Neural cell (in vitro differentiated cells): ENCODE measurements around the gene CHRNB4. TPM values are rescaled to one million over a fixed set of nuclear protein-coding genes. Genes with fewer than 3 reads are reported as not detected.
"Not testable (repeated sequence)": the region's sequence is repeated elsewhere in the genome, so short reads cannot be mapped to it uniquely, and the experiment has no call there.

ENCODE experiments used
- H2AFZ ChIP-seq: fragments of 200-600, 300-800 bp; sonication (generic), shearing (Covaris generic); 2 replicates; pipeline ENCODE4 v1.6.0; 2014; ENCODE audit warnings: low read depth, mild to moderate bottlenecking, antibody characterized with exemption, low read length, moderate library complexity
- H3F3A ChIP-seq: fragments of 200-600 bp; shearing (Covaris generic); 2 replicates; pipeline ENCODE4 v1.6.1; 2016; ENCODE audit warnings: mild to moderate bottlenecking, moderate library complexity, mixed read lengths, antibody characterized with exemption, low read length; ENCODE audit not compliant: insufficient read depth, poor library complexity, severe bottlenecking
- H3K27ac ChIP-seq: fragments of 200-600, 300-800 bp; sonication (generic), shearing (Covaris generic); 2 replicates; pipeline ENCODE4 v1.5.1; 2014; ENCODE audit warnings: mild to moderate bottlenecking, low read length, moderate library complexity
- H3K27me3 ChIP-seq: fragments of 300-800, 200-600 bp; sonication (generic), shearing (Covaris generic); 2 replicates; pipeline ENCODE4 v1.6.0; 2014; ENCODE audit warnings: mild to moderate bottlenecking, low read depth, low read length, moderate library complexity; ENCODE audit not compliant: insufficient read depth
- H3K36me3 ChIP-seq: fragments of 300-800, 200-600 bp; sonication (generic), shearing (Covaris generic); 2 replicates; pipeline ENCODE4 v1.5.1; 2014; ENCODE audit warnings: mild to moderate bottlenecking, antibody characterized with exemption, low read length, moderate library complexity; ENCODE audit not compliant: insufficient read depth
- H3K4me2 ChIP-seq: fragments of 300-800, 200-600 bp; sonication (generic), shearing (Covaris generic); 2 replicates; pipeline ENCODE4 v1.6.0; 2014; ENCODE audit warnings: mild to moderate bottlenecking, low read length
- H3K4me3 ChIP-seq: fragments of 300-800, 200-600 bp; sonication (generic), shearing (Covaris generic); 2 replicates; pipeline ENCODE4 v1.5.1; 2014; ENCODE audit warnings: mild to moderate bottlenecking, low read length, moderate library complexity
- H3K79me2 ChIP-seq: fragments of 200-600 bp; shearing (Covaris generic); replicated peaks from 2 replicates; pipeline ENCODE4 v1.6.0; 2014; ENCODE audit warnings: mild to moderate bottlenecking, low read length, moderate library complexity; ENCODE audit not compliant: insufficient read depth
- H3K9ac ChIP-seq: fragments of 300-800, 200-600 bp; sonication (generic), shearing (Covaris generic); 2 replicates; pipeline ENCODE4 v1.6.1; 2016; ENCODE audit warnings: mild to moderate bottlenecking, low read length, mixed read lengths
- H3K9me2 ChIP-seq: fragments of 200-600 bp; shearing (Covaris generic); 2 replicates; pipeline ENCODE4 v1.6.1; 2016; ENCODE audit warnings: mild to moderate bottlenecking, low read length, mixed read lengths; ENCODE audit not compliant: insufficient read depth
- H3K9me3 ChIP-seq: fragments of 200-600, 300-800 bp; sonication (generic), shearing (Covaris generic); 2 replicates; pipeline ENCODE4 v1.6.1; 2016; ENCODE audit warnings: mild to moderate bottlenecking, mixed run types, low read length, moderate library complexity, mixed read lengths
- H4K20me1 ChIP-seq: fragments of 200-600 bp; shearing (Covaris generic); 2 replicates; pipeline ENCODE4 v1.6.1; 2016; ENCODE audit warnings: mild to moderate bottlenecking, mixed run types; ENCODE audit not compliant: insufficient read depth
- CTCF ChIP-seq: fragments of 450-650 bp; IDR thresholded peaks from 2 replicates; pipeline ENCODE4 v1.5.1; 2014; ENCODE audit warnings: antibody characterized with exemption, mild to moderate bottlenecking, moderate library complexity; ENCODE audit not compliant: poor library complexity, severe bottlenecking
- EP300 ChIP-seq: fragments of 450-650 bp; conservative IDR thresholded peaks from 2 replicates; pipeline ENCODE4 v1.6.1; 2014; ENCODE audit warnings: antibody characterized with exemption, mild to moderate bottlenecking, moderate library complexity; ENCODE audit not compliant: poor library complexity, severe bottlenecking
- EZH2 ChIP-seq: fragments of 200-600, 300-800 bp; shearing (Covaris generic), sonication (generic); IDR thresholded peaks from 2 replicates; pipeline ENCODE4 v1.6.1; 2014; ENCODE audit warnings: antibody characterized with exemption, low read length, borderline replicate concordance, mild to moderate bottlenecking; ENCODE audit not compliant: insufficient read depth, poor library complexity, severe bottlenecking
- MXI1 ChIP-seq: fragments of 450-650 bp; conservative IDR thresholded peaks from 2 replicates; pipeline ENCODE4 v1.6.1; 2014; ENCODE audit warnings: antibody characterized with exemption, mild to moderate bottlenecking; ENCODE audit not compliant: poor library complexity, severe bottlenecking
- POLR2AphosphoS5 ChIP-seq: IDR thresholded peaks from 2 replicates; pipeline ENCODE4 v1.6.1; 2012
- RAD21 ChIP-seq: fragments of 450-650 bp; conservative IDR thresholded peaks from 2 replicates; pipeline ENCODE4 v1.6.1; 2014; ENCODE audit warnings: antibody characterized with exemption, mild to moderate bottlenecking, moderate library complexity
- REST ChIP-seq: IDR thresholded peaks from 2 replicates; pipeline ENCODE4 v1.6.1; 2012; ENCODE audit warnings: borderline replicate concordance
- SMC3 ChIP-seq: fragments of 450-650 bp; conservative IDR thresholded peaks from 2 replicates; pipeline ENCODE4 v1.6.1; 2014; ENCODE audit warnings: antibody characterized with exemption, mild to moderate bottlenecking, moderate library complexity; ENCODE audit not compliant: poor library complexity
- TAF1 ChIP-seq: IDR thresholded peaks from 2 replicates; pipeline ENCODE4 v1.6.1; 2012; ENCODE audit warnings: low read depth
- polyA plus RNA-seq: library from polyadenylated mRNA; depleted of rRNA; stranded (reverse); fragments of >200 nt; gene quantifications from 2 replicates; pipeline ENCODE4 v1.2.3, GENCODE V29; 2014

CHRNB4 gene
- polyA plus RNA-seq, 1 donor from 2014 or later, result not detected

DNA sequence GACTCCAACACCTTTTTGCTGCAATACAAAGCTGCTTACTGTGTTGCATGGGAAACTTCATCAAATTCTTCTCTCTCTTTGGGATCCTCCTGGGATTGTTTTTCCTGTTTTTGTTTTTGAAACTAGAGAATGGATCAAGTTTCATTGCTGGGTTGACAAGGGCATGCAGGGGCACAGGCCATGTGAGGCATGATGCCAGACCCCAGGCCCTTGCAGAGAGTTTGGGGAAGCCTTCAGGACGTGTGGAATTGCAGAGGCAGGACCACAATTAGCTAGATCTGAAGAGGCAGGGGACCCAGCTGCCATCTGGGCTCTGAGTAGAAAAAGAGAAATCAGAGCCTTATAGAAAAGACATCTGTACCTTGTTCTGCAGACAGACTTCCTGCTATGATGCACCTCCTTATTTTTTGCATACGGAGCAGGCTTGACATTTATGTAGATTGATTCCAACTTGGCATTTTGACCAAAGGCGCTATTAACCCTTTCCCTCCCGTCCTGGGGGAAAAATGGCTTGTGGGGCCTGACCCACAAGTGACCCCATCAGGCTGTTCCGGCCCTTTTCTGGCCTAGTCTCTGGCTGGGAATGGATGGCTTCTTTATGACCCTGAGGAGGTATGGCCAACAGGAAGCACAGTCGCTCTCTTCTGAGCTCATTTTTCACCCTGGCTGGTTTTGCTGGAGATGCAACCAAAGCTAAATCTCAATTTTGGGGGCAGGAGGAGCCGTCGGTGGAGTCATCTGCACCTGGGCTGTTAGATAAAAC is 44.3 kb upstream of the CHRNB4 start:
- Histone ChIP-seq H3K9me2 (no peaks in the 10 kb centered on the region), H4K20me1 (no peaks in the 10 kb centered on the region), H3K27me3 (no peaks in the 10 kb centered on the region), H3K79me2 (no peaks in the 10 kb centered on the region), H3K9ac (no peak overlapping the region), H3K4me2 (no peak overlapping the region), H3K27ac (no peak overlapping the region), H3K9me3 (no peaks in the 10 kb centered on the region), H3F3A (no peaks in the 10 kb centered on the region), H2AFZ (no peak overlapping the region), H3K36me3 (no peaks in the 10 kb centered on the region), H3K4me3 (no peak overlapping the region)
- TF ChIP-seq REST (no peak), EP300 (no peak), TAF1 (no peak), SMC3 (no peak), POLR2AphosphoS5 (no peak), CTCF (no peak), MXI1 (no peak)

- H3K9me2 ChIP-seq, result no peaks in the 10 kb centered on the region
- H3K4me2 ChIP-seq, result no peak overlapping the region
- no peaks in the 10 kb centered on the region for H3K36me3 ChIP-seq
- H3K9me3 ChIP-seq, result no peaks in the 10 kb centered on the region
- no peaks in the 10 kb centered on the region for H4K20me1 ChIP-seq
- H3F3A ChIP-seq, result no peaks in the 10 kb centered on the region
- H3K4me3 ChIP-seq, result no peak overlapping the region
- H3K9ac ChIP-seq, result no peak overlapping the region
- H3K79me2 ChIP-seq, result no peaks in the 10 kb centered on the region
- no peak overlapping the region for H3K27ac ChIP-seq
- no peak for TF ChIP-seq REST
- no peak for TF ChIP-seq CTCF
- TF ChIP-seq EP300, result no peak
- TF ChIP-seq EZH2, result no peak
- TF ChIP-seq MXI1, result no peak
- TF ChIP-seq POLR2AphosphoS5, result no peak
- TF ChIP-seq TAF1, result no peak
- no peak for TF ChIP-seq SMC3
- TF ChIP-seq RAD21, result no peak
- no peak overlapping the region for H2AFZ ChIP-seq
- no peaks in the 10 kb centered on the region for H3K27me3 ChIP-seq
Observed at GRCh38 chr15:78684657-78685056, 43.6 kb upstream of the CHRNB4 start.

DNA sequence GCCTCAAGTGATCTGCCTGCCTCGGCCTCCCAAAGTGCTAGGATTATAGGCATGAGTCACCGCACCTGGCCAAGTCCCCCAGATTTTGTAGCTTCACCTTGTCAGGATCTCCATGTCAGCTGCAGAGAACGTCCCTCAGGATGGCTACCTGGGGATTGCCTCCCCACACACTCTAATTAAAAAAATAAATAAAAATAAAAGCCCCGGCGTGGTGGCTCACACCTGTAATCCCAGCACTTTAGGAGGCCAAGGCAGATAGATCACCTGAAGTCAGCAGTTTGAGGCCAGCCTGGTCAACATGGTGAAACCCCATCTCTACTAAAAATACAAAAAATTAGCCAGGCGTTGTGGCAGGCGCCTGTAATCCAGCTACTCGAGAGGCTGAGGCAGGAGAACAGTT is 42.6 kb upstream of the CHRNB4 start:
- not testable (repeated sequence) for H3K4me2 ChIP-seq, H3K27me3 ChIP-seq

More for the DNA sequence above, 42.6 kb upstream of the CHRNB4 start:
- H3K4me3 ChIP-seq, H3K9me3 ChIP-seq, H3K9me2 ChIP-seq, H3K27ac ChIP-seq, H3K36me3 ChIP-seq, H3K9ac ChIP-seq, H3K79me2 ChIP-seq, H2AFZ ChIP-seq, H4K20me1 ChIP-seq, H3F3A ChIP-seq: not testable (repeated sequence)
